HCT116 (cell line): Measurements from ENCODE around the gene HDAC1. TPM values are rescaled to one million over a fixed set of nuclear protein-coding genes. Genes with fewer than 3 reads are reported as not detected.

Experiments used
- ATAC-seq: fragments of 200-7000 bp; cut with Tn5 transposase; 2 replicates; pipeline ENCODE4 v1.9.1; 2020; ENCODE audit warnings: mild to moderate bottlenecking, moderate library complexity
- BruUV-seq: library from RNA; stranded (reverse); fragments of 400-500 nt; replicated peaks from 2 replicates; lab custom pipeline; 2021; lab: Mats Ljungman, UMichigan
- CTCF ChIA-PET: fragments of 300-600 bp; sonication (Branson Sonifier 250); formaldehyde crosslinking; loops from one replicate; lab custom pipeline; 2021; ENCODE audit warnings: antibody characterized with exemption; lab: Charles Lee
- POLR2A ChIA-PET: fragments of 300-600, 350-600 bp; sonication (Branson Sonifier 250); formaldehyde crosslinking; loops from one replicate; lab custom pipeline; 2021; ENCODE audit warnings: antibody characterized with exemption; lab: Charles Lee
- RAD21 ChIA-PET, 2 experiments: fragments of 300-600 bp; sonication (Branson Sonifier 250); formaldehyde crosslinking; loops; one replicate each; lab custom pipeline; 2023; ENCODE audit warnings: low total read pairs in 2 of 2; ENCODE audit not compliant: uncharacterized antibody in 2 of 2, unreplicated experiment in 2 of 2, low non-redundant PET in 1 of 2; lab: Charles Lee
- DNase-seq: peaks from one replicate; pipeline ENCODE4 v3.0.0-alpha.2; 2010; ENCODE audit warnings: low read depth, low spot score
- H2AFZ ChIP-seq: fragments of 200-600 bp; shearing (Covaris generic), sonication (generic); 2 replicates; pipeline ENCODE4 v1.6.1; 2017; ENCODE audit warnings: low read depth, mixed run types, mixed read lengths, antibody characterized with exemption, low read length; ENCODE audit not compliant: poor library complexity, severe bottlenecking
- H3K27ac ChIP-seq: 2 replicates; pipeline ENCODE4 v1.5.1; 2012; ENCODE audit warnings: low read depth, low read length
- H3K27me3 ChIP-seq: fragments of 200-600 bp; sonication (generic); 2 replicates; pipeline ENCODE4 v1.6.1; 2016; ENCODE audit warnings: mixed run types, low read length, mixed read lengths; ENCODE audit not compliant: insufficient read depth
- H3K36me3 ChIP-seq, 2 experiments: fragments of 200-500 bp in 1 of 2; fragments of 200-600 bp in 1 of 2; sonication (Bioruptor generic) in 1 of 2; sonication (generic) in 1 of 2; 2 replicates each; pipeline versions ENCODE4 v1.5.1 to v1.6.1; 2014 to 2016; ENCODE audit warnings: low read length in 2 of 2, inconsistent platforms in 1 of 2, mixed read lengths in 1 of 2, mixed run types in 1 of 2; ENCODE audit not compliant: insufficient read depth in 2 of 2, control insufficient read depth in 1 of 2
- H3K4me1 ChIP-seq, 2 experiments: fragments of 200-600 bp in 1 of 2; sonication (generic) in 1 of 2; 2 replicates each; pipeline versions ENCODE4 v1.5.1 to v1.6.1; 2012 to 2017; ENCODE audit warnings: low read length in 2 of 2, inconsistent platforms in 1 of 2, mild to moderate bottlenecking in 1 of 2, mixed read lengths in 1 of 2, mixed run types in 1 of 2, moderate library complexity in 1 of 2; ENCODE audit not compliant: insufficient read depth in 2 of 2, control insufficient read depth in 1 of 2
- H3K4me2 ChIP-seq: fragments of 200-600 bp; sonication (generic); 2 replicates; pipeline ENCODE4 v1.6.1; 2017; ENCODE audit warnings: mixed run types, low read length, mixed read lengths
- H3K4me3 ChIP-seq, 2 experiments: fragments of 200-600 bp in 1 of 2; sonication (generic) in 1 of 2; replicated peaks in 1 of 2; 2 replicates each; pipeline ENCODE4 v1.5.1; 2011 to 2016; ENCODE audit warnings: low read length in 2 of 2, control low read depth in 1 of 2, low read depth in 1 of 2, mild to moderate bottlenecking in 1 of 2, mixed read lengths in 1 of 2, mixed run types in 1 of 2
- H3K79me2 ChIP-seq: fragments of 200-600 bp; sonication (generic); 2 replicates; pipeline ENCODE4 v1.6.1; 2017; ENCODE audit warnings: mild to moderate bottlenecking, mixed run types, low read length, moderate library complexity, mixed read lengths; ENCODE audit not compliant: insufficient read depth
- H3K9ac ChIP-seq: fragments of 200-600 bp; sonication (generic); 2 replicates; pipeline ENCODE4 v1.6.1; 2016; ENCODE audit warnings: low read length, mixed read lengths
- H3K9me2 ChIP-seq: fragments of 200-600 bp; sonication (generic), shearing (Covaris generic); 2 replicates; pipeline ENCODE4 v1.6.1; 2017; ENCODE audit warnings: mixed run types, mild to moderate bottlenecking, moderate library complexity; ENCODE audit not compliant: insufficient read depth
- H3K9me3 ChIP-seq, 2 experiments: fragments of 200-500 bp in 1 of 2; fragments of 200-600 bp in 1 of 2; sonication (Bioruptor generic) in 1 of 2; sonication (generic) in 1 of 2; 2 replicates each; pipeline ENCODE4 v1.6.1; 2014 to 2017; ENCODE audit warnings: low read length in 2 of 2, mixed read lengths in 2 of 2, inconsistent platforms in 1 of 2, low read depth in 1 of 2, mild to moderate bottlenecking in 1 of 2, mixed run types in 1 of 2, moderate library complexity in 1 of 2; ENCODE audit not compliant: control insufficient read depth in 1 of 2, insufficient read depth in 1 of 2
- H4K20me1 ChIP-seq: fragments of 200-600 bp; sonication (generic), shearing (Covaris generic); 2 replicates; pipeline ENCODE4 v1.6.1; 2017; ENCODE audit warnings: mixed run types, mild to moderate bottlenecking, moderate library complexity; ENCODE audit not compliant: insufficient read depth
- EGR1 ChIP-seq: IDR thresholded peaks from 2 replicates; pipeline ENCODE4 v1.6.1; 2012; ENCODE audit warnings: low read depth
- ELF1 ChIP-seq: IDR thresholded peaks from 2 replicates; pipeline ENCODE4 v1.6.1; 2012; ENCODE audit warnings: low read depth, borderline replicate concordance
- MAX ChIP-seq: IDR thresholded peaks from 2 replicates; pipeline ENCODE4 v1.6.1; 2012
- RAD21 ChIP-seq: IDR thresholded peaks from 2 replicates; pipeline ENCODE4 v1.6.1; 2012; ENCODE audit warnings: low read depth, mild to moderate bottlenecking
- SIN3A ChIP-seq: IDR thresholded peaks from 2 replicates; pipeline ENCODE4 v1.6.1; 2012; ENCODE audit warnings: low read depth
- SP1 ChIP-seq: IDR thresholded peaks from 2 replicates; pipeline ENCODE4 v1.6.1; 2012; ENCODE audit warnings: low read depth
- YY1 ChIP-seq: IDR thresholded peaks from 2 replicates; pipeline ENCODE4 v1.6.1; 2011; ENCODE audit warnings: low read length, low read depth, moderate library complexity, mild to moderate bottlenecking; ENCODE audit not compliant: insufficient replicate concordance; ENCODE audit errors: extremely low read depth
- ZBTB33 ChIP-seq: IDR thresholded peaks from 2 replicates; pipeline ENCODE4 v1.6.1; 2011; ENCODE audit warnings: mild to moderate bottlenecking, low read length, moderate library complexity; ENCODE audit not compliant: insufficient replicate concordance; ENCODE audit errors: extremely low read depth
- ZNF274 ChIP-seq: fragments of 200-500 bp; sonication (Bioruptor generic); IDR thresholded peaks from 2 replicates; pipeline ENCODE4 v1.6.1; 2014; ENCODE audit warnings: mild to moderate bottlenecking, low read depth, low read length, inconsistent platforms
- intact Hi-C: fragments of 100-400 bp; cut with micrococcal nuclease; formaldehyde crosslinking; loops from 2 replicates; pipeline ENCODE4 v1.10.0; 2022
- total RNA-seq: library from RNA; stranded (reverse); gene quantifications from one replicate; pipeline ENCODE4 v1.2.1, GENCODE V29; 2021; ENCODE audit not compliant: unreplicated experiment
- TF ChIP-seq, protein P1 (sequence below): IDR thresholded peaks from 2 replicates; pipeline ENCODE4 v1.6.1; 2012

Gene HDAC1
- total RNA-seq, 1 experiment from 2014 or later = 232 TPM

- BruUV-seq = no TSS peak
- Histone ChIP-seq H3K9ac (no peak overlapping the region), H2AFZ (no peak overlapping the region), H3K27me3 (no peaks in the 10 kb centered on the region), H3K9me2 (no peaks in the 10 kb centered on the region), H3K36me3 (peaks cover 0 to 3% of the 10 kb centered on the region in 2 experiments; a peak in 1 of 4 replicates), H3K9me3 (no peaks in the 10 kb centered on the region), H4K20me1 (no peaks in the 10 kb centered on the region), H3K79me2 (no peaks in the 10 kb centered on the region), H3K27ac (no peak overlapping the region)
- POLR2A ChIA-PET = no interaction called here
- CTCF ChIA-PET = no interaction called here
- intact Hi-C loops = no loop called here
- no peak for TF ChIP-seq ZNF274
- no peak for TF ChIP-seq EGR1
- no peak for TF ChIP-seq ELF1
- TF ChIP-seq, protein P1, sequence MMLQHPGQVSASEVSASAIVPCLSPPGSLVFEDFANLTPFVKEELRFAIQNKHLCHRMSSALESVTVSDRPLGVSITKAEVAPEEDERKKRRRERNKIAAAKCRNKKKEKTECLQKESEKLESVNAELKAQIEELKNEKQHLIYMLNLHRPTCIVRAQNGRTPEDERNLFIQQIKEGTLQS = no peak
- no peak for TF ChIP-seq ZBTB33
- TF ChIP-seq SIN3A = no peak
- TF ChIP-seq SP1 = no peak
- TF ChIP-seq MAX = no peak
- TF ChIP-seq YY1 = no peak
- TF ChIP-seq RAD21 = no peak
- TF ChIP-seq, all 23 proteins: peak for 0
- RAD21 ChIA-PET = no interaction called here
- Histone ChIP-seq H3K4me3 (no peak overlapping the region), H3K4me1 (no peaks in the 10 kb centered on the region), H3K4me2 (no peak overlapping the region)
- no peak for ATAC-seq
- DNase-seq = no peak
Measured at GRCh38 chr1:32361308-32361673, 69.4 kb downstream of the HDAC1 start.
